Epithelial cell of prostate (primary cell): Measurements from ENCODE around the gene PSMD13.
"Not testable (repeated sequence)": the region's sequence is repeated elsewhere in the genome, so short reads cannot be mapped to it uniquely, and the experiment has no call there.

ENCODE experiments used
- DNase-seq: peaks from one replicate; pipeline ENCODE4 v3.0.0-alpha.2; 2011; ENCODE audit warnings: low read depth, low spot score
- H3K27ac ChIP-seq: fragments of 450-650 bp; 2 replicates; pipeline ENCODE4 v1.5.1; 2017; ENCODE audit warnings: mild to moderate bottlenecking

PSMD13 gene

GRCh38 chr11:215581-216037 is 21.2 kb upstream of the PSMD13 start:
- H3K27ac ChIP-seq: peak overlapping the region; percentile 52
- no peak for DNase-seq

- peak overlapping the region; percentile 52 for H3K27ac ChIP-seq
These were observed 20.4 kb upstream of the PSMD13 start for GRCh38 chr11:216081-216974.

GRCh38 chr11:217704-218103 is 19.1 kb upstream of the PSMD13 start:
- peak overlapping the region; percentile 52 for H3K27ac ChIP-seq
- DNase-seq: no peak

More at GRCh38 chr11:216081-216974, 20.4 kb upstream of the PSMD13 start:
- DNase-seq: no peak

GRCh38 chr11:218815-219593 is 17.8 kb upstream of the PSMD13 start:
- no peak overlapping the region for H3K27ac ChIP-seq
- no peak for DNase-seq

- not testable (repeated sequence) for H3K27ac ChIP-seq, DNase-seq
These were observed 16.0 kb upstream of the PSMD13 start for GRCh38 chr11:220641-221215.

- DNase-seq: no peak
- H3K27ac ChIP-seq: no peak overlapping the region
These were observed 15.2 kb upstream of the PSMD13 start for GRCh38 chr11:221539-221938.

GRCh38 chr11:221998-222789 is 14.6 kb upstream of the PSMD13 start:
- DNase-seq: no peak
- no peak overlapping the region for H3K27ac ChIP-seq

- DNase-seq: no peak
- H3K27ac ChIP-seq: no peak overlapping the region
These were observed 13.6 kb upstream of the PSMD13 start for GRCh38 chr11:223026-223789.

- DNase-seq: no peak
- no peak overlapping the region for H3K27ac ChIP-seq
These were observed 12.9 kb upstream of the PSMD13 start for GRCh38 chr11:223884-224283.

GRCh38 chr11:224424-224823 is 12.4 kb upstream of the PSMD13 start:
- H3K27ac ChIP-seq: no peak overlapping the region
- DNase-seq: no peak

GRCh38 chr11:225734-226453 is 10.9 kb upstream of the PSMD13 start:
- no peak for DNase-seq

GRCh38 chr11:227824-228379 is 8.9 kb upstream of the PSMD13 start:
- DNase-seq: no peak
- no peak overlapping the region for H3K27ac ChIP-seq

More at GRCh38 chr11:225734-226453, 10.9 kb upstream of the PSMD13 start:
- no peak overlapping the region for H3K27ac ChIP-seq

GRCh38 chr11:230431-230830 is 6.3 kb upstream of the PSMD13 start:
- no peak for DNase-seq
- H3K27ac ChIP-seq: no peak overlapping the region

GRCh38 chr11:232783-233565 is 3.8 kb upstream of the PSMD13 start:
- H3K27ac ChIP-seq: no peak overlapping the region
- DNase-seq: no peak

- DNase-seq: no peak
- H3K27ac ChIP-seq: no peak overlapping the region
These were observed 1.6 kb upstream of the PSMD13 start for GRCh38 chr11:235180-235579.

- DNase-seq: no peak
- H3K27ac ChIP-seq: peak overlapping the region; percentile 93
These were observed 1.2 kb upstream of the PSMD13 start for GRCh38 chr11:235609-235996.

- peak; percentile 48 for DNase-seq
- peak within 1 kb of the TSS; percentile 93 for H3K27ac ChIP-seq
These were observed 591 bp upstream of the PSMD13 start, which contains the start of gene SIRT3 for GRCh38 chr11:235997-236773. Gene SIRT3 (minus strand): TSS chr11:236342. CDS start chr11:236328, 14 bp downstream.
